HG03066 (cell line): Measurements from ENCODE around the gene PI16.
"Not testable (repeated sequence)": the region's sequence is repeated elsewhere in the genome, so short reads cannot be mapped to it uniquely, and the experiment has no call there.

Experiments used
- ATAC-seq: cut with Tn5 transposase; IDR thresholded peaks from one replicate; pipeline ENCODE4 v1.9.1; 2021; ENCODE audit warnings: low read depth; ENCODE audit not compliant: unreplicated experiment

Gene PI16

DNA sequence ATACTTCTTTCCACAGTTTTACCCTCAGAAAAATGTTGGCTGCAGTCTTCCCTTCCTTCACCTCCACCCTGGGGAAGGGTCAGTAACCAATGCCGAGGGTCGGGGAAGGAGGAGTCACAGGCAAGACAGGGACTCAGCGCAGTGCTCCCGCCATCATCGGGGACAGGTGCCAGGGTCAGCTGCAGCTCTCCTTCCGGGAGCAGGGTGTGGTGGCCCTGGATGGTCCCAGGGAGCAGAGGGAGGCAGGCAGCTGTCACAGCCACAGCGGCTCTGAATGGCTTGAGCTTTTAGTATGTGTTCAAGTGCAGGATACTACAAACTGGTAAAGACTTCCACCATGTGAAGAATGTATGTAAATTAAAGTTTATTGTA, 26.0 kb upstream of the PI16 start:
- no peak for ATAC-seq

DNA sequence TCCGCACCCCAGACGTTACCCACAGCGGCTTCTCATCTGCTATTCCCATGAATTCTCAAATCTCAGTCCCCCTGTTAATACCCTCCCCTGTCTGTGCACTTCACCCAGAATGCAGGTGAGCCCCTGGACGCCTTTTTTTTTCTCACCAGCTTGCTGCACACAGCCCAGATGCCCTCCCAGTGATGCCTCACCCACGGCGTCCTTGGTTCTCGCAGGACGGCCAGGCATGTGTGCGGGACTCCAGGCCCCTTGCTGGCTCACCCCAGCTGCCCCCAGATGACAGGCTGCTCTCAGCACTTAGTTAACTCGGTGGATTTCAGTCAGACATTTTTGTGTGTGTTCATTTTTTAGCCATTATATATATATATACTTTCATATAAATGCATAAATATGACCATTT, 25.4 kb upstream of the PI16 start:
- no peak for ATAC-seq

DNA sequence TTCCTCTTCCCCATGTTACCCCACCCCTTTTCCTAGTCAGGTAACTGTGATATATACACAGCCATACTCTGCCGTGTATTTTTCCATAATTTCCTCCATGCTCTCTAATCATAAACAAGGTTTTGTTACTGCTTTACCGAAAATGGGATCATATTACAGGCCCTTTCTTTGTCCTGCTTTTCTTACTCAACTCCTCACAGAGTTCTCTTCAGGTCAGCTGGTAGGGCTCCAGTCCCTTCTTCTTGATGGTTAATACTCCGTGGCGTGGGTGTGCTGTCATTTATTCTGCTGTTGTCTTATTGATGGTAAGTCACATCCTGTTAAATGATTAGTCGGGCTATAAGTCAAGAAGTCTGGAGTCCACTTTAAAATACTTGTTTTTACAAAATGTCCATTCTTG, 24.9 kb upstream of the PI16 start:
- ATAC-seq = no peak

DNA sequence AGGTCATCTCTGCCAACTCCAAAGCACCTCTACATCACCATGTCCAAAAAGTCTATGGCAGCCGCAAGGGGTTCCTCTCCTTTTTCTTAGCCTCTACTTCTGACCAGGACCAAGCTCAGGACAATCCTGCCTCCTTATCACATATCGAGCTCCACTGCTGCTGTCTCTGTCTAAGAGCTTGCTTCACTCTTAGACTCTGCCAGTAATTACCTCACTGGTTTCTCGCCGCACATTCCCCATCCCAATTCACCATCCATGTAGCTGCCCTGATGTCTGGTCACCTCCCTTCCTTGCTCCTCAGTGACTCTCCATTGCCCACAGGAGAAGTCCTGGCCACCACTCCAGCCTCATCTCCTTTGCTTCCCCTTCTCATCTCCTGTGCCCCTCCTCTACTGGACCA, 24.1 kb upstream of the PI16 start:
- no peak for ATAC-seq

DNA sequence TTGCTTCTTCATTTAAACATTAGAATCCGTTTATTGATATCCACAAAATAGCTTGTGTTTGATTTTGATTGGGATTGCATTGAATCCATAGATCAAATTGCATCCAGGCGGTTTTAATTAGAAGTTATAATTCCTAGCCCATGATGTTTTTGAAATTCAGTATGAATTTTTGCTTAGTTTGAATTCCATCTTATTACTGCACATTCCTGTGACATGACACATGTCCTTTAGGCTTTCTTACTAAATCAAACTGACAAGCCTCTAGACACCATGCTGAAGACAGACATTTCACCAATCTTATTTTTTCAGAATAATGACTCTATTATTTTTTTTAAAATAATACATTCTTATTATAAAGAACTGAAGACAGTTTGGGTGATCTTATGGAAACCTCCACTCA, 21.4 kb upstream of the PI16 start:
- no peak for ATAC-seq

DNA sequence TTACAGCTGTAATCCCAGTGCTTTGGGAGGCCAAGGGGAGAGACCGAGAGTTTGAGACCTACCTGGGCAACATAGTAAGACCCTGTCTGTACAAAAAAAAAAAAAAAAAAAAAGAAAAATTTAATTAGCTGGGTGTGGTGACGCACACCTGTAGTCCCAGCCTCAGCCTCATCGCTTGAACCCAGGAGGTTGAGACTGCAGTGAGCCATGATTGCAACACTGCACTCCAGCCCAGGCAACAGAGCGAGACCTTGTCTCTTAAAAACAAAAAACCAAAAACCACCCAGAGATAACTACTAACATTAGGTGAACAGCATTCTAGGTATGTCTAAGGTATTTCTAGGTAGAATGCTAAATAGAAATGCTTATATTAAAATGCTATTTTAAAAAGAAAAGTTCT, 21.0 kb upstream of the PI16 start:
- ATAC-seq = no peak

DNA sequence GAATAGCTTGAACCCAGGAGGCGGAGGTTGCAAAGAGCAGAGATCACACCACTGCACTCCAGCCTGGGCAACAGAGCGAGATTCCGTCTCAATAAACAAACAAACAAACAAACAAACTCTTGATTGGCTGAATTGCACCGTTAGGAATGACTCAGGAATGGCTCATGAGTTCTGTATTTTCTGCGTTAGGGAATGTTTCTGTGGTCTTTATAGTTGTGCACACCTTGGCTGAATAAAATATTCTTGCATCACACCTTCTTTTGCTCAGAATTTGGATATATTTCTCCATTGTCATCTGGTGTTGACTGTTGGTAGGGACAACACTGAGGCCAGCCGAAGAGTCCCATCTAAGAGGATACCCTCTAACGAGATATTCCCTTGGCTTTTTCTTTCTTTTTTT, 19.6 kb upstream of the PI16 start:
- no peak for ATAC-seq

DNA sequence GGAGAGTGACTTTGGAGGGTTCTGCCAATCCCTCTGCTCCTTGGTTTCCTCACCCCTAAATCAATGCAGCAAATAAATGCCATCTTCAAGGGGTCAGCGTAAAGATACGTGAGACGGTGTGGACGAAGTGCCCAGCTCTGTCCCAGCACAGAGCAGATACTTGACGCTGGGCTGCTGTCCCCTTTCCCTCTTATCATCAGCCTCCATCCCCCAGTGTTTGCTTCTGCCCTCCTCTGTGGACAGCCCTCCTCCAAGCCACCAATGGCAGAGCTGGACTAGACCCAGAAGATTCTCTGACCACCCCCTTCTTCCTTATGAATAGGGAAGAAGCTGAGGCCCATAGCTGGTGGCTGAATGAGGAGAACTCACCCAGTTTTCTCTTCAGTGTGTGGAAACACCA, 17.7 kb upstream of the PI16 start:
- no peak for ATAC-seq

DNA sequence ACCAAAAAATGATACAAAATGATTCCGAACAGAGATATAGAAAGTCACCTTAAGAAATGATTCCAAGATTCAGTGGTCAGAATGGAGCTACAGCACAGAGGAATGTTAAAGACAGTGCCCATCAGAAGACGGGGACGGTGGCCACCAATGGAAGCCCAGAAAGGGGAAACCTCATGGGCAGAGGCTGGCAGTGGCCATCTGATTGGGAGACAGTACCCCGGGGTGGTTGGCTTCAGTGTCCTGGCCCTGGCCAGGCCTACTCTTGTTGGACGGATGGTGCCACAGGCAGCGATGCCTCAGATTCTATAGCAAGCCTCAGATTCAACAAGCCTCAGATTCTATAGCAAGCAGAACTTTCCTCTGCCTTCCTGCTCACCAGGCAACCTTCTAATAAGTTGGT, 16.6 kb upstream of the PI16 start:
- no peak for ATAC-seq

DNA sequence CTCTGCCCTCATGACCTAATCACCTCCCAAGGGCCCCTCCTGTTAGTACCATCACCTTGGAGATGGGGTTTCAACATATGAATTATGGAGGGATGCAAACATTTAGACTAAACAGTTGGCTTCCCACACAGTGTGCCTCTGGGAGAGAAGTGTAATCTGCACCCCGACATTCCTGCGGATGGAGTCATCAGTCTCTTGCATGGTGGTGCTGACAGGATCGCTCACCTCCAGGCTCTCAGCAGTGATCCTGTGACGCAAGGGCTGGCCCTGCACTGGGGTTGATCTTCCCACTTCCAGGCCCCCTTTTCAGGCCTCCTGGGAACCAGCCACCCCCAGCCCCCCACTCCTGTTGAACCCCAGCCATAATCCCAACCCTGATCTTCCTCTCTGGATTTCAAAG, 16.0 kb upstream of the PI16 start:
- no peak for ATAC-seq

DNA sequence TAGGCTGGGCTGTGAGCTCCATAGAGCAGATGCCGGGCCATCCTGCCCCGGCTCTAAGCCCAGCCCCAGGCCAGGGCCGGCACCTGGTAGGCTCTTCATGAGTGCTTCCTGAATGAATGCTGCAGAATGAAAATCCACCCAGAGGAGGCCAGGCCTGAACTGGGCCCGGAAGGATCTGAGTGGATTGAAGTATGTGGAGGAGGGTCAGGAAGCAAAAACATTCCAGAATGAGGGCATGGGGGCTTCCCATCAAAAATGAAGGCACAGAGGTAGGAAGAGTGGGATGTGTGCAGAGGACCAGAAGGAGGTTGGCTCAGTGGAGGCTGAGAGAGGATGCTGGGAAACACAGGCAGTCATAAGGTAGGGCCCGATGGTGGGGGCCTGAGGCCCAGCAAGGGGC, 15.5 kb upstream of the PI16 start:
- ATAC-seq = not testable (repeated sequence)

DNA sequence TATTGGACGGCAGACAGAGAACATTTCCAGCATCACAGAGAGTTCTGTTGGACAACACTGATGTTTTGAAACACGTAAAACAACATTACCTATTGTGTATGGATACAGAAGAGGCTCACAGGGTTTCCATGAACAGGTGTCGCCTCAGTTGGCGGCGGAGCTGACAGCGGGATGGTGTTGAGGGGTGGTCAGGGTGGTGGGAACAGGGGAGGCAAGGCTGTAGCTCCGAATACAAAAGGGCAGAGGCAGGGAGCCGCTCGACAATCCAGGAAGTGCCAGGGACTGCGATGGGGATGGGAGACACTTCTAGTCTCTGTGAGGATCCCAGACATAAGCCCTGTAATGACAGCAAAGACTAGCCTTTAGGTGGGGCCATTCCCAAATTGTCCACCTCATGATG, 14.5 kb upstream of the PI16 start:
- no peak for ATAC-seq

DNA sequence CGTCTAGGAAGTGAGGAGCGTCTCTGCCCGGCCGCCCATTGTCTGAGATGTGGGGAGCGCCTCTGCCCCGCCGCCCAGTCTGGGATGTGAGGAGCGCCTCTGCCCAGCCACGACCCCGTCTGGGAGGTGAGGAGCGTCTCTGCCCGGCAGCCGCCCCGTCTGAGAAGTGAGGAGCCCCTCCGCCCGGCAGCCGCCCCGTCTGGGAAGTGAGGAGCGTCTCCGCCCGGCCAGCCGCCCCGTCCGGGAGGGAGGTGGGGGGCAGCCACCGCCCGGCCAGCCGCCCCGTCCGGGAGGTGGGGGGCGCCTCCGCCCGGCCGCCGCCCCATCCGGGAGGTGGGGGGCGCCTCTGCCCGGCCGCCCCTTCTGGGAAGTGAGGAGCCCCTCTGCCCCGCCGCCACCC, 13.0 kb upstream of the PI16 start:
- ATAC-seq = not testable (repeated sequence)

DNA sequence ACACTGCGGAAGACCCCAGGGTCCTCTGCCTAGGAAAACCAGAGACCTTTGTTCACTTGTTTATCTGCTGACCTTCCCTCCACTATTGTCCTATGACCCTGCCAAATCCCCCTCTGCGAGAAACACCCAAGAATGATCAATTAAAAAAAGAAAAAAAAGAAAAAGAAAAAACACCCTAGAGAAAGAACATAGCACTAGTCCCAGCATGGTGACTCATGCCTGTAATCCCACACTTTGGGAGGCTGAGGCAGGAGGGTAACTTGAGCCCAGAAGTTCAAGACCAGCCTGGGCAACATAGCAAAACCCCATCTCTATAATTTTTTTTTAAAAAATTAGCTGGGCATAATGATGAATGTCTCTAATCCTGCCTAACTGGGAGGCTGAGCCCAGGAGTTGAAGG, 12.2 kb upstream of the PI16 start:
- ATAC-seq = not testable (repeated sequence)

DNA sequence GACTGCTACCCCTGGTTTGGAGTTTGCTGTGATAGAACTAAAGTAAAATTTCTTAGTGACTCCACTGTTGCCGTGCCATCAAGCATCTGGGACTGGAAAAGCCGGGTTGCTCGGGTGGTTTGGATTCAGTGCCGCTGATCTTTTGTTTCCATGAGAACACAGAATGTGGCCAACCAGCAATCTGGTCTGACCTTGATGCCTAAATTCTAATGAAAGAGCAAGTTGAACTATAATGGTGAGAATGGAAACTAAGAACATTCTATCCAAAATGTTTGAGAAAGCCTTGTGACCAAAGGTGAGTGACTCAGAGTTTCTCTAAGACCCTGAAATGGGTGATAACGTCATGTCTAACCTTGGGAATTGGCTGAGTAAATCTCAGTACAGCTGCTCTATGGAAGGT, 9.9 kb upstream of the PI16 start:
- no peak for ATAC-seq

DNA sequence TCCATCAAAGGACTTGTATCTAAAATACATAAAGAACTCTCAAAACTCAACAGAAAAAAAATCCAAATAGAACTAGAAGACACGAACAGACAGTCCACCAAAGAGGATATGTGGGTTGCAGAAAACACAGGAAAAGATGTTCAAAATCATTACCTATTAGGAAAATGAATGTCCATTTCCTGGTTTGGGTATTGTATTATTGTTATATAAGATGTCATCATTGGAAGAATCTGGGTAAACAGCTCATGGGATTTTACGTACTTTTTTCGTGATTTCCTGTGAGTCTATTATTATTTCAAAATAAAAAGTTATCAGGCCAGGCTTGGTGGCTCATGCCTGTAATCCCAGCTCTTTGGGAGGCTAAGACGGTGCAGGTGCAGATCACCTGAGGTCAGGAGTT, 9.2 kb upstream of the PI16 start:
- ATAC-seq = no peak

DNA sequence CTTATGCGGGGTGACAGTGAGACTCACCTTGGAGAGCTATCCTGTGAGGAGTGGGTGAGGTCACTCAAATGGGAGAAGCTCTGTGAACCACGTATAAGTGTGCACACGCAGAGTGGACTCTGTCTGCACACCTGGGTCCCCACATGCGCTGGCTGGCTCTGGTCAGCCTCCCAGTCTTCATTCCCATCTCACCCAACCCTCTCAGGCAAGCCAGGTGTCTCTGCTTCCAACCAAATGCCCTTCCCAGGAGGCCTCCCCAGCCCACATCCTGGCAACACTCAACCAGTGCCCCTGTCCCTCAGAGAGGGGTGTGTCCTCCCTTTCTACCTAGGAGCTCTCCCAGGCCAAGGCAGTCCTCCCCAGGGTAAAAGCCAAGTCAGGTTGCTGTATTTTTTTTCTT, 8.0 kb upstream of the PI16 start:
- ATAC-seq = no peak

DNA sequence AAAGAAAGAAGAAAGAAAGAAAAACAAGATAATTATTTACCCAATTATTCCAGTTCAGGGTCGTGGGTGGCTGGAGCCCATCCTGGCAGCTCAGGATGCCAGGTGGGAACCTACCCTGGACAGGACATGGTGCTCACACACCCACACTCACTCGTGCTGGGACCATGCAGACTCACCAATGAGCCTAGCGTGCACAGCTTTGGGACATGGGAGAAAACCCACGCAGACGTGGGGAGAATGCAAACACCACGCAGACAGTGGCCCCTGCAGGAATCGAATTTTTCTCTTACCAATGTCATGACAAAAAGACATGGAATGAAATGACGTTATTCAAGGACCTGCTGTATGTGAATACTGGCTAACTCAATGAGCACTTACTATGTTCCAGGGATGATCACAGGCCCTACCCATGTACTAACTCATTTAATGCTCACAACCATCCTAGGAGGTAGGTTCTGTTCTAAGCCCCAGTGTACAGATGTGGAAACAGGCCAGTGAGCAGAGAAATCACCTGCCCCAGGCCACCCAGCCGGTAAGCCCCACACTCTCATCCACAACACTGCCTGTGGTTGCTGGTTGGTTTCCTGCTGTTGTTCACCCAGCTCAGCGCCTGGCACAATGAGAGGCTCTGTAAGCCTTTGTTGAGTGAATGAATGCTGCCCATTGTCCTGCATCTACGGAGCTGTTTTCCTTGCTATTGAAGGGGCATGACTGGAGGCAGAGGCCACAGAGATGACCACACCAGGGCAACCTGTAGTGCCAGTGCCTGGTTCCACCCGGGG, 6.8 kb upstream of the PI16 start:
- no peak for ATAC-seq

DNA sequence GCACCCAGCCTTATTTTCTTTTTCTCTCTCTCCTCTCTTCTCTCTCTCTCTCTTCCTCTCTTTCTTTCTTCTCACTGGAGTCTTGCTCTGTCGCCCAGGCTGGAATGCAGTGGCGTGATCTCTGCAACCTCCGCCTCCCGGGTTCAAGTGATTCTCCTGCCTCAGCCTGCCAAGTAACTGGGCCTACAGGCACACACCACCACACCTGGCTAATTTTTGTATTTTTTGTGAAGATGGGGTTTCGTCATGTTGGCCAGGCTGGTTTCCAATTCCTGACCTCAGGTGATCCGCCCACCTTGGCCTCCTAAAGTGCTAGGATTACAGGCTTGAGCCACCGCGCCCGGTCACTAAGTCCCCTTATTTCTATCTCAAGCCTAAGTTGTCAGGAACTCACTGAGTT, 5.5 kb upstream of the PI16 start:
- not testable (repeated sequence) for ATAC-seq

DNA sequence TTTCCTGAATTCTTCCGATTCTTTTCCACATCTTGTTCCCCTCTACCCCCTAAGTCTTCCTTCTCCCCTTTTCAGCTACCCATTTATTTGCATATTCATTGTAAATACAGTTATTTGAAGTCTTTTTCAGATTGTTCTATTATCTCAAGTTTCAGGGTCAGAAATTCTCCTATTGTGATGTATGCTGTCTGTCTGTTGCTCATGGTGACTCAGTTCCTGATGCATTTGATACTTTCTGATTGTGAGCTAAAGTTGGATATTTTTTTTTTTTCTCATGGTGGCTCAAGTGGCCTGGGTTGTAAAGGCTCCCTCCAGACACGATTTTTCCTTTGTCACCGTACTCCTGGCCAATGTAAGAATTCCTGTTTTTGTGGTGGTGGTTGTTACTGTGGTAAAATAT, 4.9 kb upstream of the PI16 start:
- no peak for ATAC-seq

DNA sequence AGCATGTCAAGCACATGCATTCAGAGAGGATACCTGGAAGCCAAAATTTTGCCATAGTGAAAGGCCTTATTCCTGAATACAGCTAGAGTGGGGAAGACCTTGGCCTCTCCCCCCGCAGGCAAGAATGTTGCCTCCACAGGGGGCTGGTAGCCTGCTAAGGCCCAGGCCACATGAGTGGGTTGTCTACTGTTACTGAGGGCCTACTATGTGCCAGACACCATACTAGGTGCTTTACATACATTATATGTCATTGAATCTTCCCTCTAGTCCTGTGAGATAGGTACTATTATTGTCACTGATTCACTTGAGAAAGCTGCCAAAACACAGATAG, 642 bp upstream of the PI16 start:
- ATAC-seq = no peak

DNA sequence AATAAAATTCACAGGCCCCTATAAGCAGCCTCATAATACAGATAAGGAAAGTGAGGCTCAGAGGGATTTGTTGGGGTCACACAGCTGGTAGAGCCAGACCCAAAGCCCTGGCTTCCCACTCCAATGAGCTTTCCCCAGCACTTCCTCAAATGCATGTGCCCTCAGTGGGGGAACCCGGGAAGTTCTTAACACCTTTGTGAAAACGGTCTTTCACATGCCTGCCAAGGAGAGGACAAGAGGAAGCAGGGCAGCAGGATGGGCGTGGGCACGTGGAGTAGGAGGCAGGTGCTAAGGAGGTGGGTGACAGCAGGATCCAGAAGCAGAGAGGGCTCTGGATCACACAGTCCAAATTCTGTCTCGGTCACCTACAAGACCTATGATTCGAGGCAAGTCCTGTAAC, 598 bp downstream of the PI16 start:
- ATAC-seq = no peak
